GM12872 (cell line): ENCODE measurements around the gene SDC3.

Source experiments
- TF ChIP-seq, protein P1 (sequence below): IDR thresholded peaks from 3 replicates; pipeline ENCODE4 v1.5.1; 2011; ENCODE audit warnings: low read depth, mild to moderate bottlenecking, low read length, moderate library complexity; ENCODE audit not compliant: insufficient read depth

Gene SDC3

GRCh38 chr1:30855686-30856259 is 52.8 kb downstream of the SDC3 start:
- TF ChIP-seq, protein P1, sequence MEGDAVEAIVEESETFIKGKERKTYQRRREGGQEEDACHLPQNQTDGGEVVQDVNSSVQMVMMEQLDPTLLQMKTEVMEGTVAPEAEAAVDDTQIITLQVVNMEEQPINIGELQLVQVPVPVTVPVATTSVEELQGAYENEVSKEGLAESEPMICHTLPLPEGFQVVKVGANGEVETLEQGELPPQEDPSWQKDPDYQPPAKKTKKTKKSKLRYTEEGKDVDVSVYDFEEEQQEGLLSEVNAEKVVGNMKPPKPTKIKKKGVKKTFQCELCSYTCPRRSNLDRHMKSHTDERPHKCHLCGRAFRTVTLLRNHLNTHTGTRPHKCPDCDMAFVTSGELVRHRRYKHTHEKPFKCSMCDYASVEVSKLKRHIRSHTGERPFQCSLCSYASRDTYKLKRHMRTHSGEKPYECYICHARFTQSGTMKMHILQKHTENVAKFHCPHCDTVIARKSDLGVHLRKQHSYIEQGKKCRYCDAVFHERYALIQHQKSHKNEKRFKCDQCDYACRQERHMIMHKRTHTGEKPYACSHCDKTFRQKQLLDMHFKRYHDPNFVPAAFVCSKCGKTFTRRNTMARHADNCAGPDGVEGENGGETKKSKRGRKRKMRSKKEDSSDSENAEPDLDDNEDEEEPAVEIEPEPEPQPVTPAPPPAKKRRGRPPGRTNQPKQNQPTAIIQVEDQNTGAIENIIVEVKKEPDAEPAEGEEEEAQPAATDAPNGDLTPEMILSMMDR = no peak

GRCh38 chr1:30853350-30853749 is 55.2 kb downstream of the SDC3 start:
- TF ChIP-seq, protein P1 = no peak

- TF ChIP-seq, protein P1 = no peak
Observed at GRCh38 chr1:30852026-30852425, 56.5 kb downstream of the SDC3 start.

DNA sequence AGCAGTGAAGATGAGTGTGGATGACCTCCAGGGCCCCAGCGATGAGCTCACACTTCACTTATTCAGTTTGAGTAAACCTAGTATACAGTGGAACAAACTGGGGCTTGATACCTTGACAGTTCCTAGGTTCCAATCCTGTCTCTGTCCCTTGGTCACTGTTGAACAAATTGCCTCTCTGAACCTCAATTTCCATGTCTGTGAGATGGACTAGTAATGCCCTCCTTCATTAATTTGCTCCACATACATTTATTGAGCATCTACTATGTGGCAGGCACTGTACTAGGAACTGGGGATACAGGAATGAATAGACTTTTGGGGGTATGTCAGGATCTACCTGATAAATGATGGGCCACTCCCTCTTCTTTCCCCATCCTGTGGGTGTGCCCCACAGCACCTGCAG is 57.3 kb downstream of the SDC3 start:
- TF ChIP-seq, protein P1 = no peak

- TF ChIP-seq, protein P1 = no peak
Observed at GRCh38 chr1:30850607-30851006, 58.0 kb downstream of the SDC3 start.

DNA sequence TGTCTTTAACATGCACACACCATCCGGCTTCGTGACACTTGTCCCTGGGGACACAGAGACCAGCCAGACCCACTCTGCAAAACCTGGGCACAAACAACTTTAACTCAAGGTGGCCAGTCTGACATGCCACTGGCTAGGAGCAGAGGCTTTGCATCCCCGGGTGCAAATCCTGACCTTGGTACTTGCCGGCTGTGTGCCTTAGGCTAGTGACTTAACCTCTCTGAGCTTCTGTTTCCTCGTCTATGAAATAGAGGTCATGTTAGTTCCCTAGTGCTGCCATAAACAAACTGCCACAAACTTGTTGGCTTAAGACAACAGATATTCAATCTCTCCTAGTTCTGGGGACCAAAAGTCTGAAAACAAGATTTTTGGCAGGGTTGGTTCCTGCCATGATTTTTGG is 60.4 kb downstream of the SDC3 start:
- TF ChIP-seq, protein P1 = no peak

DNA sequence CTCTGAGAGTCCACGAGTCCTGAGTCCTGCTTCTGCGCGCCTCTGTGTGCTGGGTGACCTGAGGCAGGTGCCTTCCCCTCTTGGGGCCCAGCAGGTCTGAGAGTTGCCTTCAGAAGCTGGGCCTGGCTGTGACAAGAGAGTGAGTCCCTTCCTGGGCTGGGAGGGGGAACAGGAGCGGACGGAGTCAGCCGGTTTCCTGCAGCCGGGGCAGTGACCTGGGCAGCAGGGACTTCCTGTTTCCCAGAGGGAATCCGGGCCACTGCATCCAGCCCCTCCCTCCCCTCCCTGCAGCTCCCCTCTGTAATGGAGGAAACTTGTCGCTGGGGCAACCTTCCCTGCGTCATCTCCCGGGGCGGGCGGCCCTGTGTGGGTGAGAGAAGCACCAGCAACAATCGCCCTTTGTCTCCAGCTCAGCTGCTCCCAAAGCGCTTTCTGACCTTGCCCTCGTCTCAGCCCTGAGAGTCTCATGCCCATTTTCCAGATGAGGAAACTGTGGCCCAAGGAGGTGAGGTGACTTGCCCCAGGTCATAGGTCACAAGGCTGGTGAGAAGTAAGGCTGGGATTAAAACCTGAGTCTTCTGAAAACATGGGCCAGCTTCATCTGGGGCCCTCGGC is 61.1 kb downstream of the SDC3 start:
- TF ChIP-seq, protein P1 = no peak

DNA sequence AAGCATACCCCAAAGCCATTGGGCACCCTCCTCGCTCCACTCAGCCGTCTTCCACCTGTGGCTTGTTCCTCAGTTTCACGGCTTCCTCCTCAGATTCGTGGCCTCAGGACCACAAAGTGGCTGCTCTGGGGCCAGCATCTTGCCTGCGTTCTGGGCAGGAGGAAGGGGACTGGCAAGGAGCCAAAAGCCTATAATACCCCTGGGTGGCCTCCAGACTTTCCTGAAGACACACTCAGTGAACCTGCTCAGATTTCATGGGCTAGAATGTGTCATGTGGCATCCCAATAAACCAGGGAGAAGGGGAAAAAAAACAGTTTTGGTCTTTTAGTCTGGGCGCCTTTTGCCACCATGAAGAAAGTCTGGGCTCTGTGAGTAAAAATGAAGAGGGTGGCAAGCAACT is 62.0 kb downstream of the SDC3 start:
- TF ChIP-seq, protein P1 = no peak
